Progenitor cell of endocrine pancreas (in vitro differentiated cells): Measurements from ENCODE around the gene PHTF2. TPM values are rescaled to one million over a fixed set of nuclear protein-coding genes. Genes with fewer than 3 reads are reported as not detected.

Source experiments
- DNase-seq: peaks from one replicate; pipeline ENCODE4 v3.0.0; 2021; ENCODE audit warnings: low spot score; ENCODE audit not compliant: unreplicated experiment
- H3K27ac Mint-ChIP-seq: 2 replicates; pipeline ENCODE4 v1.8.0; 2021; ENCODE audit warnings: mild to moderate bottlenecking, moderate library complexity, mixed read lengths
- H3K27me3 Mint-ChIP-seq: 2 replicates; pipeline ENCODE4 v1.8.0; 2021; ENCODE audit warnings: mixed read lengths
- H3K36me3 Mint-ChIP-seq: 2 replicates; pipeline ENCODE4 v1.8.0; 2022; ENCODE audit warnings: mixed read lengths; ENCODE audit not compliant: insufficient read depth
- H3K4me1 Mint-ChIP-seq: 2 replicates; pipeline ENCODE4 v1.8.0; 2021; ENCODE audit warnings: low read depth, mixed read lengths
- H3K4me3 Mint-ChIP-seq: 2 replicates; pipeline ENCODE4 v1.8.0; 2021; ENCODE audit warnings: low read depth, mild to moderate bottlenecking, moderate library complexity, mixed read lengths
- H3K9me3 Mint-ChIP-seq: 2 replicates; pipeline ENCODE4 v1.8.0; 2021; ENCODE audit warnings: low read depth, mixed read lengths
- CTCF ChIP-seq: fragments of 200-600 bp; sonication (generic); IDR thresholded peaks from one replicate; pipeline ENCODE4 v1.5.0; 2021; ENCODE audit warnings: antibody characterized with exemption, mild to moderate bottlenecking; ENCODE audit not compliant: unreplicated experiment
- total RNA-seq: library from RNA; stranded (reverse); gene quantifications from 2 replicates; pipeline ENCODE4 v1.2.1, GENCODE V29; 2021

The PHTF2 gene
- total RNA-seq, 1 donor from 2014 or later, result 13.0 TPM

- H3K36me3 Mint-ChIP-seq, result no peaks in the 10 kb centered on the region
- no peak for TF ChIP-seq CTCF
- H3K27me3 Mint-ChIP-seq, result no peaks in the 10 kb centered on the region
- H3K9me3 Mint-ChIP-seq, result no peaks in the 10 kb centered on the region
- DNase-seq, result no peak
- H3K27ac Mint-ChIP-seq, result no peak overlapping the region
- no peak overlapping the region for H3K4me3 Mint-ChIP-seq
- H3K4me1 Mint-ChIP-seq, result no peaks in the 10 kb centered on the region
Observed at GRCh38 chr7:77897004-77897547, 98.5 kb downstream of the PHTF2 start.

GRCh38 chr7:77899516-77899915 is 100.9 kb downstream of the PHTF2 start:
- Mint-ChIP-seq H3K27me3 (no peaks in the 10 kb centered on the region), H3K9me3 (no peaks in the 10 kb centered on the region), H3K27ac (no peak overlapping the region), H3K36me3 (no peaks in the 10 kb centered on the region), H3K4me3 (no peak overlapping the region), H3K4me1 (no peaks in the 10 kb centered on the region)
- no peak for TF ChIP-seq CTCF
- DNase-seq, result no peak

GRCh38 chr7:77903597-77903996 is 105.0 kb downstream of the PHTF2 start:
- H3K27ac Mint-ChIP-seq, result no peak overlapping the region
- no peak for TF ChIP-seq CTCF
- no peaks in the 10 kb centered on the region for H3K36me3 Mint-ChIP-seq
- no peaks in the 10 kb centered on the region for H3K4me1 Mint-ChIP-seq
- DNase-seq, result no peak
- no peak overlapping the region for H3K4me3 Mint-ChIP-seq
- no peaks in the 10 kb centered on the region for H3K9me3 Mint-ChIP-seq
- no peaks in the 10 kb centered on the region for H3K27me3 Mint-ChIP-seq

GRCh38 chr7:77904252-77904651 is 105.7 kb downstream of the PHTF2 start:
- Mint-ChIP-seq H3K27me3 (no peaks in the 10 kb centered on the region), H3K4me1 (no peaks in the 10 kb centered on the region), H3K9me3 (no peaks in the 10 kb centered on the region), H3K27ac (no peak overlapping the region), H3K36me3 (no peaks in the 10 kb centered on the region), H3K4me3 (no peak overlapping the region)
- no peak for TF ChIP-seq CTCF
- DNase-seq, result no peak

GRCh38 chr7:77907281-77907680 is 108.7 kb downstream of the PHTF2 start:
- TF ChIP-seq CTCF, result no peak
- Mint-ChIP-seq H3K27me3 (no peaks in the 10 kb centered on the region), H3K36me3 (no peaks in the 10 kb centered on the region), H3K9me3 (no peaks in the 10 kb centered on the region), H3K4me3 (no peak overlapping the region), H3K27ac (no peak overlapping the region), H3K4me1 (no peaks in the 10 kb centered on the region)
- no peak for DNase-seq
